Activated gamma-delta T cell treated with Interleukin-2 at 50 U/mL for 16 hours (primary cell): ENCODE data around the gene YPEL3.
A peak's percentile ranks its signal among the peaks of the same experiment; 100 is the strongest.

Experiments used
- DNase-seq: peaks from one replicate; pipeline ENCODE4 v3.0.0-alpha.2; 2020

Gene YPEL3

DNA sequence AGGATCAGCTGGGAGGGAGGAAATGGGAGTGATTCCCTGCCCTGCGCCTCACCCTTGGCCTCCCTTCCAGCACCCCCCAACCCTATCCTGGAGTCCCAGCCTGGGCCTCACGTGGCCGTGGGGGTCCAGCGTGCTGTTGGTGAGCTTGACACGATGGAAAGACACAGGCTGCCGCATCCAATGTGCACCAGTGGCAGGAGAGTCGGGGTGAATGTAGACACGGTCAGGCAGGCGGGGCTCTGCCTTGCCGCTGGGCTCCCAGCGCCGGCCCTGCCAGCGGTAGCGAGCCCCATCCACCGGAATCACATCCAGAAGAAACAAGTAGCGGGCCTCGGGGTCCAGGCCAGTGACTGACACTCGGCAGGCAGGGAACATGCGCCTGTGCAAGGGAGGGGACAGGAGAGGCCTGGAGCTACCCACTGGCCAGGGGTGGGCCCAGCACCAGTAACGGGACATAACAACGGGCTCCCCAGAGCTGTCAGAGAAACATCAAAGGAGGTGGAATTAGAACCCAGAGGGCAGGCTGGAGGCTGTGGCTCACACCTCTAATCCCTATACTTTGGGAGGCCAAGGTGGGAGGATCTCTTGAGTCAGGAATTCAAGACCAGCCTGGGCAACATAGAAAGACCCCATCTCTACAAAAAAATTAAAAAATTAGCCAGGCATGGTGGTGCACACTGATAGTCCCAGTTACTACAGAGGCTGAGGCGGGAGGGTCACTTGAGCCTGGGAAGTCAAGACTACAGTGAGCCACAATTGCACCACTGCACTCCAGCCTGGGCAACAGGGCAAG, 7.0 kb downstream of the YPEL3 start:
- DNase-seq: no peak

DNA sequence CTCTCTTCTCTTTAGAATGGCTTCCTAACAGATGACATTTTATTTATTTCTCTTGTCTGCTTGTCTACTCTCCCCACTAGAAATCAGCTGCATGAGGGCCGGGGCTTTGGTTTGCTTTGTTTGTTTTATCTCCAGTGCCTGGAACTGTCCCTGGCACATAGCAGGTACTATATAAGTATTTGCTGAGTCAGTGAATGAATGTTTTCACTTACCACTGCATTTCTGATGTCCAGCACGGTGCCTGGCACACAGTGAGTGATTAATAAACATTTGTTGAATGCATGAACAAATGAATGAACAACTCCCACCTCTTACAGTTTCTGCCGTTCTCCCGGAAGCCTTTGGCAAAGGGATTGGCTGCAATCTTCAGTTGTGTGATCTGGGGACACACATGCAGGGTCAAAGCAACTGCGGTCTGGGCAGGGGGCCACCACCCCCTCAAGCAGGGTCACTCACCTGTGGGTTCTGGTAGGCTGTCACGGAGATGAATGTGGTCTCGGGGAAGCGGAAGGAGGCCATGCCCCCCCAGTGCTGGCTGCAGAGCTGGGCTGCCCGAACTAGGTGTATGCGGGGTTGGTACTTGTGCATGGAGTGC, 7.7 kb downstream of the YPEL3 start:
- no peak for DNase-seq

GRCh38 chr16:30087181-30087898, 8.7 kb downstream of the YPEL3 start:
- DNase-seq: no peak

- DNase-seq: no peak
Measured at GRCh38 chr16:30086291-30087140, 9.5 kb downstream of the YPEL3 start.

GRCh38 chr16:30085820-30086219, 10.2 kb downstream of the YPEL3 start:
- no peak for DNase-seq

GRCh38 chr16:30085247-30085646, 10.8 kb downstream of the YPEL3 start:
- DNase-seq: no peak

DNA sequence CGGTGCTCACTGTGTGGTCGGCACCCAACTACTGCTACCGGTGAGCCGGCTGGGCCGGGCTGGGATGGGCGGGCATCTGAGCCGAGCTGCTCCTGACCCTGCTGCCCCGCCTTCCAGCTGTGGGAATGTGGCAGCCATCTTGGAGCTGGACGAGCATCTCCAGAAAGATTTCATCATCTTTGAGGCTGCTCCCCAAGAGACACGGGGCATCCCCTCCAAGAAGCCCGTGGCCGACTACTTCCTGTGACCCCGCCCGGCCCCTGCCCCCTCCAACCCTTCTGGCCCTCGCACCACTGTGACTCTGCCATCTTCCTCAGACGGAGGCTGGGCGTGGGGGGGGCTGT, 11.2 kb downstream of the YPEL3 start:
- DNase-seq: no peak

DNA sequence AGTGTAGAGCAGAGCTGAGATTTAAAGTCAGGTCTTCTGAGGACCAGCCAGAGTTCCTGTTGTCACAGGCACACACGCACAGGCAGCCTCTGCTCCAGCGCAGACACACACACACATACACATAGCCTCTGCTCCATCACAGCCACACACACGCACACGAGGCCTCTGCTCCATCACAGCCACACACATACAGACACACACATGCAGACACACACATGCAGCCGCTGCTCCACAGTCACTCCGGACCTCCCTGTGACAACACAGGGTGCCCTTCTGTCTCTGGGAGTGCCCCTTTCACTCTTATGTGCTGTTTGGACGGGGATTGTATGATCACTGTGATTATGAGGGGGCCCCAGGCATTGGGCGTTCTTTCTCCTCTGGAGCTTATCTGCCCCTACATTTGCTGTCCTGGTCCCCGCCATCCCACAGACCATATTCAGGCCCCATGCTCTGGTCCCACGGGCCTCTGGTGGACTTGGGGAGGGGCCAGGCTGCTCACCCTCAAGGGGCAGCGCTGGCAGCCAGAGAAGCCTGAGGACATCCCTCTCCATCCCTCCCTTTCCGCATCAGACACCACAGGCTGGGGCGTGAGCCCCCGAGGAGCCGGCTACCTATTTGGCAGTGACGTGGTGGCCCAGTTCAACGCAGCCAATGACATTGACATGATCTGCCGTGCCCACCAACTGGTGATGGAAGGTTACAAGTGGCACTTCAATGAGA, 11.8 kb downstream of the YPEL3 start:
- DNase-seq: no peak

DNA sequence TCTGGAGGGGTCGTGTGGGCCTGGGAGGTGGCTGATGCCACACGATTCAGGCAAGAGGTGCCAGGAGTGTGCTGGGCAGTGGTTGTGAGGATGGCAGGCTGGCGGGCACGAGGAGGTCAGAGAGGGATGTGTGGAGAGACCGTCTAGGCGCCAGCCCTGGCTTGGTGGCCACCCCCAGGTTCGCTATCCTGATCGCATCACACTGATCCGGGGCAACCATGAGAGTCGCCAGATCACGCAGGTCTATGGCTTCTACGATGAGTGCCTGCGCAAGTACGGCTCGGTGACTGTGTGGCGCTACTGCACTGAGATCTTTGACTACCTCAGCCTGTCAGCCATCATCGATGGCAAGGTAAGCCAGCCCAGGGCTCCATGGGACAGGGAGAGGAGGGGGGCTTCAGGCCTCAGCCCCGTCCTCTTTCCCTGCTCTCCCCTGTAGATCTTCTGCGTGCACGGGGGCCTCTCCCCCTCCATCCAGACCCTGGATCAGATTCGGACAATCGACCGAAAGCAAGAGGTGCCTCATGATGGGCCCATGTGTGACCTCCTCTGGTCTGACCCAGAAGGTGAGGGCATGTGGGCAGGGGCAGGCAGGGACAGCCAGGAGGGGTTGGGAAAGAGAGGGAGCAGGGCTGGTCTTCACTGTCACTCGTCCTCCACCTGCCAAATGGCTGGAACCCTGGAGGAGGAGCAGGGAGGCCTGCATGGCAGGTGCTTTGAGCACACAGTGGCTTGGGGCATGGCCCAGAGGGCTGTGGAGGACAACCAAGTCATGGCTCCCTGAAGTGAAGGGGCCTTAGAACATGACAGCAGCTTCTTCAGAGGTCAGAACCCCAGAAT, 12.6 kb downstream of the YPEL3 start:
- DNase-seq: no peak

DNA sequence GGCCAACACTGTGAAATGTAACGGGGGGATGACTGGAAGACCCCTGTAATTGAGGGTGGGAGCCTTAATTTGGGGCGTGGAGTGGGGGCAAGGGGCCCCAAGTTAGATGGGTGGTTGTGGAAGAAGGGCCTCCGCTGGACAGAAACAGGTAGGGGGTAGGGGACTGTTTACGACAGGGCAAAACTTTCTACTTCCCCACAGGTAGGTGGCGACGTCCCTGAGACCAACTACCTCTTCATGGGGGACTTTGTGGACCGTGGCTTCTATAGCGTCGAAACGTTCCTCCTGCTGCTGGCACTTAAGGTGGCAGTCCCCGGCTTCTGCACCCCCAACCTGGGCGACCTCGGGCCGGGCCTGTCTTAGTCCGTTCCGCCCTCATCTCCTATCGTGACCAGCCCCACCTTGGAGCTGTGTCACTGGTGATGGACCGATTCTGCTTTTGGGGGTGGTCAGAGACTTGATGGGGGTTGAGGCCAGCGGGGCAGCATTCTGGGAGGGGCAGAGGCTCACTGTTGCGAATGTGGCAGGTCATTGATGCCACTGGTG, 13.4 kb downstream of the YPEL3 start:
- DNase-seq: no peak

DNA sequence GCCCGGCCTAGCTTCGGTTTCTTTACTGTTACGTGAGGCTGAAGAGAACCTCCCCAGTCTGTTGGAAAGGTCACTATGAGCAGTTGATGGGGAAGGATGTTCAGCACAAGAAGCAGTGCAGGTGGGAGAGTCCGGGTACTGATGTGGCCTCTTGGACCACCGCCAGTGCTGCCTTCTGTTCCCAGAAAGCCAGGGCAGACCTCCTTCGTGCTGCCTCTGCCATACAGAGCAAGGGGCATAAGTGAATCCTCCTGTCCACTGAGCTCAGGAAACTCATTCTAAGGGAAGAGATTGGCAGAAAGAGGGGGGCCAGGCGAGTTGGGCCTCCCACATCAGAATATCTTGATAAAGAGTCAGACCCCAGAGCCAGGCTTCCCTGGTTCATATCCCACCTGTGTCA, 16.5 kb downstream of the YPEL3 start:
- no peak for DNase-seq

- DNase-seq: no peak
Measured at GRCh38 chr16:30078744-30079143, 17.3 kb downstream of the YPEL3 start.

- no peak for DNase-seq
Measured at GRCh38 chr16:30077656-30078055, 18.4 kb downstream of the YPEL3 start.

DNA sequence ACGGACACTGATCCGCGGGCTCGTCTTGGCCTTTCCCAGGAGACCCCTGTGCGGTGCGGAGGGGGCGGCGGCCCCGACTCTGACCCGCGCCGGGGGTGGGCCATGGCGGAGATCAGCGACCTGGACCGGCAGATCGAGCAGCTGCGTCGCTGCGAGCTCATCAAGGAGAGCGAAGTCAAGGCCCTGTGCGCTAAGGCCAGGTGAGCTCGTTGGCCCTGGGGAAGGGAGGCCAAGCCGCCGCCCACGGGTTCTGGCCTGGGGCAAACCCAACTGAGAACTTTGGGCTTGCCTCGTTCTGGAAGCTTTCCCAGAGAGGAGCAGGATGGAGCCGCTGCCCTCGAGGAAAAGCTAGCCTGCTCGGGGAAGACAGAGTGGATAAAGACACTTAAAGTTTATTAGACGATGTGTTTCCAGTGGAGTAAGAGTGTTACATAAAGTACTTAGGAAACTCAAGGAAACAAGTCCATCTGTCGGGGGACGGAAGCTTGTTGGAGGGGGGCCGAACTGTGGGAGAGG, 19.7 kb downstream of the YPEL3 start:
- no peak for DNase-seq

DNA sequence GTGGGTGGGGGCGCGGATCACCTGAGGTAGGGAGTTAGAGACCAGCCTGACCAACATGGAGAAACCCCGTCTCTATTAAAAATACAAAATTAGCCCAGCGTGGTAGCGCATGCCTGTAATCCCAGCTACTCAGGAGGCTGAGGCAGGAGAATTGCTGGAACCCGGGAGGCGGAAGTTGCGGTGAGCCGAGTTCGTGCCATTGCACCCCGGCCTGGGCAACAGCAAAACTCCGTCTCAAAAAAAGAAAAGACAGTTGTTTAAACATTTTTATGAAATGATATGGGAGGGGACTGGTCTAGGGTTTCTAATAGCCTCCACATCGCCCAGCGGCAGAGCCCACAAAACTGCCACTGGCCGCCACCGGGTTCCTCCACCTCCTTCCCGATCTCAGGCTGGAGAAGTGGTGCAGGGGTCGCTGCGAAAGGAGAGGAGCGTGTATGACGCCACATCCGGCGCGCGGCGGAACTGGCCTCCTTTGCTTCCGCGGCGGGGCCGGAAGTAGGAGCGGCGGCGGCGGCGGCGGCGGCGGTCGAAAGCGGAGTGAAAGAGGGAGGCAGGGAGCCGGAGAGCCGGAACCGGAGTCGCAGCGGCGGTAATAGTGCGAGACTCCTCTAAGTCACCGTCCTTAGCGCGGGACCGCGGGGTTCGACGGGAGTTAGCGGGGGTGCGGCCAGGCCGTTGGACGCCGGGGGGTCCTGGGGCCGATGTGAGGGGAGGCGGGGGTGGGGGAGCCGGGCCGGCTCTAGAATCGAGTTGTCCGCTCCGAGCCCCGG, 20.3 kb downstream of the YPEL3 start, which contains the start of gene PPP4C:
PPP4C (plus strand) TSS at position 492 of the 773 bp plus-strand sequence. CDS start 384 bp downstream, outside the sequence.
- DNase-seq: peak; percentile 86

- DNase-seq: no peak
Measured at GRCh38 chr16:30070490-30070889, 25.5 kb downstream of the YPEL3 start.

- no peak for DNase-seq
Measured at GRCh38 chr16:30069611-30070462, 26.2 kb downstream of the YPEL3 start.

DNA sequence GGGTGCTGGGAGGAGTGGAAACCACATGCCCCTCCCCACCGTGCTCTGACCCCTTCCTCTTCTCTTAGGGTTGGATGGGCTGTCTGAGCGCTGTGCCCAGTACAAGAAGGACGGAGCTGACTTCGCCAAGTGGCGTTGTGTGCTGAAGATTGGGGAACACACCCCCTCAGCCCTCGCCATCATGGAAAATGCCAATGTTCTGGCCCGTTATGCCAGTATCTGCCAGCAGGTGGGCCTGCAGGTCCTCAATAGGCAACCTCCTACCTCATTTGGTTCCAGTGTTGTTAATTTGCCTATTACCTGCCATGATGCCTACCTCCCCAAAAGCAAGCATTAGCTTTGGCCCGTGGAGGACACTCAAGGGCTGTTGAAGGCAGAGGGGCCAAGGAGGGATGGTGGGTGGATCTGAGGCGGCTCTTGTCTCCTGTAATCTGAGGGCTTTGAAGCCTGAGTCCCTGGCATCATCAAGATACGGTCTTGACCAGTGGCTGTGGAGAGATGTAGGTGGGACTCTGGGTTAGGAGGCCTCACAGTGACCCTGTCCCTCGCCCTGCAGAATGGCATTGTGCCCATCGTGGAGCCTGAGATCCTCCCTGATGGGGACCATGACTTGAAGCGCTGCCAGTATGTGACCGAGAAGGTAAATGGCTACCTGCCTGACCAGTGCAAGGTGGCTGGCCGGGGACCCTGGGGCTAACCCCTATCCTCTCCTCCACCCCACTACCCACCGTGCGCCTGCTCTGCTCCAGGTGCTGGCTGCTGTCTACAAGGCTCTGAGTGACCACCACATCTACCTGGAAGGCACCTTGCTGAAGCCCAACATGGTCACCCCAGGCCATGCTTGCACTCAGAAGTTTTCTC, 27.0 kb downstream of the YPEL3 start:
- DNase-seq: peak; percentile 50
